ENCODE results near the gene MAST3.

The MAST3 gene

DNA sequence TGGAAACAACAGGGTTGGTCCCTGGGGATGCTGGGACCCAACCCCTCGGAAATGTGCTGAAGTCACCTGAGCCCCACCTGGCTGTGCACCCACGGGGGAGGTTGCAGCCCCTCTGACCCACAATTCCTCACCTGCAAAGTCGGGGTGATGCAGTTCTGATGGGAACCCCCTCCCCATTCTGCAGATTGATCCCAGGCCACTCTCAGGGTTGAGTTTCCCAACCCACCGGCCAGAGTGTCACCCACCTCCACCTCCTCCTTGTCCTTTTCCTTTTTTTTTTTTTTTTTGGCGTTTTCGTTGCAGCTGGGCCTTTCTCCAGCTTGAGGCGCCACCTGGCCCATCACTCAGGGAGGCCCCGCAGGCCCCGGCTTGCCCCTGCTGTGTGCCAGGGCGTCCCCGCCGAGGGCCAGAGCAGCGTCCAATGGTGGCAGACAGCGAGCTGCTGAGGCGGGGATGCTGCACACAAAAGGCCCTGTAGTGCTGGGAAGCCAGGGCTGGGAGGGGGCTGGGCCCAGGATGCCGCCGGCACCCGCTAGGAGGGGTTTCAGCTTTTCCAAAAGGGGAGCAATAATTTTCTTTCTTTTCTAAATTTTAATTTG is 60.0 kb downstream of the MAST3 start (continued):
- TF ChIP-seq SP3 (tag by site-specific recombination; IDR thresholded peaks at IDR 0.05) (peak; percentile 1), ZNF394 (tag by site-specific recombination; IDR thresholded peaks at IDR 0.05; ENCODE audit: borderline replicate concordance) (no peak), PRDM2 (tag by site-specific recombination; IDR thresholded peaks at IDR 0.05; ENCODE audit: borderline replicate concordance) (no peak), MYNN (tag by site-specific recombination; IDR thresholded peaks at IDR 0.05; ENCODE audit: borderline replicate concordance) (no peak), ZBTB7A (tag by site-specific recombination; IDR thresholded peaks at IDR 0.05; ENCODE audit: low read depth) (peak; percentile 34; the same call in 1 of the 2 replicates), ZNF791 (tag by site-specific recombination; IDR thresholded peaks at IDR 0.05) (no peak), ZNF133 (tag by site-specific recombination; IDR thresholded peaks at IDR 0.05) (no peak), ZNF521 (tag by site-specific recombination; IDR thresholded peaks at IDR 0.05) (no peak), ZNF785 (tag by site-specific recombination; IDR thresholded peaks at IDR 0.05) (no peak), IKZF3 (tag by site-specific recombination; IDR thresholded peaks at IDR 0.05) (0 out of 2 replicates have a peak, but pooled peaks have one; percentile 50), HOXA7 (CRISPR knock-in tag; IDR thresholded peaks at IDR 0.05; ENCODE audit: borderline replicate concordance) (no peak), SETDB1 (IDR thresholded peaks at IDR 0.05; ENCODE audit: insufficient read length, low read length) (no peak), ZNF169 (tag by site-specific recombination; IDR thresholded peaks at IDR 0.05) (no peak), REPIN1 (tag by site-specific recombination; IDR thresholded peaks at IDR 0.05; ENCODE audit: low read depth) (no peak), ZNF555 (tag by site-specific recombination; conservative IDR thresholded peaks at IDR 0.05) (no peak), KLF10 (tag by site-specific recombination; IDR thresholded peaks at IDR 0.05) (no peak; the same call in 1 of the 2 replicates)

DNA sequence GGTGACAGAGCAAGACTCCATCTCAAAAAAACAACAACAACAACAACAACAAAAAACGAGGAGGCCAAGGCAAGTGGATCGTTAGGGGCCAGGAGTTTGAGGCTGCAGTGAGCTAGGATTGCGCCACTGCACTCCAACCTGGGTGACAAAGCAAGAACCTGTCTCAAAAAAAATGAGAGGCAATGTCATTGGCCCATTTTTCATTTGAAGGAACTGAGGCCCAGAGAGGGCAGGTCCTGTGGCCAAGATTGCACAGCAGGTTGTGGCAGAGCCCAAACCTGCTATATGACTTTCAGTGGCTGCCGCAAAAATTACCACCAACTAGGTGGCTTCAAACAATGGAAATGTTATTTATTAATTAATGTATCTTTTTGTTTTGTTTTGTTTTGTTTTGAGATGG is 60.9 kb downstream of the MAST3 start:
- POLR2A ChIA-PET = interaction anchor here (0.7 kb wide), 1 partner anchor 637 kb away, joined by 3 read pairs; no protein-coding TSS in a partner anchor
- Histone ChIP-seq H3K27ac (ENCODE audit: extremely low read depth, low read depth, low read length) (peak overlapping the region; percentile 85; the same call in 1 of the 2 replicates), H3K36me3 (ENCODE audit: control insufficient read depth in 2 of 2, insufficient read depth in 1 of 2, low read length in 2 of 2) (peaks cover 3 to 45% of the 10 kb centered on the region in 2 experiments; a peak in 2 of 3 replicates)

More for the DNA sequence above, 60.9 kb downstream of the MAST3 start:
- Histone ChIP-seq H3K4me1 (ENCODE audit: control insufficient read depth, insufficient read depth, low read length) (peaks cover 12% of the 10 kb centered on the region), H3K9me3 (ENCODE audit: control insufficient read depth, insufficient read depth, low read depth, low read length) (no peaks in the 10 kb centered on the region), H3K4me3 (ENCODE audit: low read depth, low read length) (no peak overlapping the region)
- CTCF ChIA-PET = interaction anchor here (0.6 to 1.4 kb wide), 5 partner anchors 10 to 53 kb away, joined by 3 to 6 read pairs (median 3); no protein-coding TSS in a partner anchor
- TF ChIP-seq PRDM1 (tag by site-specific recombination; IDR thresholded peaks at IDR 0.05) (no peak), ZNF768 (tag by site-specific recombination; IDR thresholded peaks at IDR 0.05) (peak; percentile 96; the same call in 1 of the 2 replicates), ZNF580 (tag by site-specific recombination; IDR thresholded peaks at IDR 0.05) (peak; percentile 64; the same call in 1 of the 2 replicates)

All from HEK293 (cell line).